Left colon (tissue), 2 donors: ENCODE data around the gene OVCH1. TPM values are rescaled to one million over a fixed set of nuclear protein-coding genes. Genes with fewer than 3 reads are reported as not detected.
A peak's percentile ranks its signal among the peaks of the same experiment; 100 is the strongest.

ENCODE experiments used
- ATAC-seq: fragments of 200-7000 bp; cut with Tn5 transposase; one replicate; pipeline ENCODE4 v1.9.1; 2020; ENCODE audit warnings: mild to moderate bottlenecking, moderate library complexity
- DNase-seq, 2 donors: peaks; one replicate each; pipeline ENCODE4 v3.0.0-alpha.2; 2020
- intact Hi-C, 2 donors: fragments of 100-400 bp; cut with DNase I in 1 of 2; cut with micrococcal nuclease in 1 of 2; formaldehyde crosslinking; loops; one replicate each; pipeline versions ENCODE4 v1.11.2 to v1.14.0; 2022; cut with DNase I, micrococcal nuclease
- long read RNA-seq: library from polyadenylated mRNA; unstranded; transcript quantifications from one replicate; pipeline ENCODE4 v2.0.0, GENCODE V29; 2021
- total RNA-seq, 2 donors: library from RNA; stranded (reverse); fragmentation: NEBNext Ultra II Directional; extraction: Animal tissue kit (Norgen Biotek cat#: 25700); gene quantifications; one replicate each; pipeline ENCODE4 v1.2.1, GENCODE V29; 2021
- donor health status: DM: no; HTN: no; CAD: no.
- donor health status: DM: yes; HTN: yes; CAD: no.

The OVCH1 gene, protein sequence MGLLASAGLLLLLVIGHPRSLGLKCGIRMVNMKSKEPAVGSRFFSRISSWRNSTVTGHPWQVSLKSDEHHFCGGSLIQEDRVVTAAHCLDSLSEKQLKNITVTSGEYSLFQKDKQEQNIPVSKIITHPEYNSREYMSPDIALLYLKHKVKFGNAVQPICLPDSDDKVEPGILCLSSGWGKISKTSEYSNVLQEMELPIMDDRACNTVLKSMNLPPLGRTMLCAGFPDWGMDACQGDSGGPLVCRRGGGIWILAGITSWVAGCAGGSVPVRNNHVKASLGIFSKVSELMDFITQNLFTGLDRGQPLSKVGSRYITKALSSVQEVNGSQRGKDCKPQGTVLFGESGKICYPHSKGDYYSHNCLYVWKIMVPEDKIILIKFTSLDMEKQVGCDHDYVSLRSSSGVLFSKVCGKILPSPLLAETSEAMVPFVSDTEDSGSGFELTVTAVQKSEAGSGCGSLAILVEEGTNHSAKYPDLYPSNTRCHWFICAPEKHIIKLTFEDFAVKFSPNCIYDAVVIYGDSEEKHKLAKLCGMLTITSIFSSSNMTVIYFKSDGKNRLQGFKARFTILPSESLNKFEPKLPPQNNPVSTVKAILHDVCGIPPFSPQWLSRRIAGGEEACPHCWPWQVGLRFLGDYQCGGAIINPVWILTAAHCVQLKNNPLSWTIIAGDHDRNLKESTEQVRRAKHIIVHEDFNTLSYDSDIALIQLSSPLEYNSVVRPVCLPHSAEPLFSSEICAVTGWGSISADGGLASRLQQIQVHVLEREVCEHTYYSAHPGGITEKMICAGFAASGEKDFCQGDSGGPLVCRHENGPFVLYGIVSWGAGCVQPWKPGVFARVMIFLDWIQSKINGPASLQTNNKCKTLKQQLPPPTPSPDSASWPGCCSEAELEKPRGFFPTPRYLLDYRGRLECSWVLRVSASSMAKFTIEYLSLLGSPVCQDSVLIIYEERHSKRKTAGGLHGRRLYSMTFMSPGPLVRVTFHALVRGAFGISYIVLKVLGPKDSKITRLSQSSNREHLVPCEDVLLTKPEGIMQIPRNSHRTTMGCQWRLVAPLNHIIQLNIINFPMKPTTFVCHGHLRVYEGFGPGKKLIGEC
- total RNA-seq = under 1 TPM in 1 of 2 donors, not detected in 1; 0.08 TPM
- long read RNA-seq = 0 reads

DNA sequence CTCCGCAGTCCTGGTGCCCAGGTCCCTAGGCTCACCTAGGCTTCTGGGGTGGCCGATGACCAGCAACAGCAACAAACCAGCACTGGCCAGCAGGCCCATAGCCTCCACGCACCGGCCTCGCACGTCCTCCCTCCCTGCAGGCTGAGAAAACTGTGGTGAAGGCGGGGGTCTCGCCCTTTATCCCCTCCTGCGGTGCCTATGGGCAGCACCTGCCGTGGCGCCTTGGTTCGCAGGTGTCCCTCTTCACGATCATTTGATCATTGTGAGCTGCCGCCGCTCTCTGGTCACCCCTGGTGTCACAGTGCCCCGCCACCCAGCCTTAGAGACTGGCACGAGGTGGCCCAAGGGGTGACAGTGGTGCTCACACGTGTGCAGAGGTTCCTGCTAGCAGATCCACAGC, at the start of gene OVCH1:
TSS of gene OVCH1 (minus strand) at position 99 of the 400 bp plus-strand sequence. CDS start at position 99, 0 bp downstream.
- ATAC-seq (no peak), DNase-seq (no peak)
- intact Hi-C loops = no loop called here

- ATAC-seq = no peak
- intact Hi-C loops = no loop called here
- no peak for DNase-seq
These were observed 49.7 kb upstream of the OVCH1 start for GRCh38 chr12:29547151-29547632.

DNA sequence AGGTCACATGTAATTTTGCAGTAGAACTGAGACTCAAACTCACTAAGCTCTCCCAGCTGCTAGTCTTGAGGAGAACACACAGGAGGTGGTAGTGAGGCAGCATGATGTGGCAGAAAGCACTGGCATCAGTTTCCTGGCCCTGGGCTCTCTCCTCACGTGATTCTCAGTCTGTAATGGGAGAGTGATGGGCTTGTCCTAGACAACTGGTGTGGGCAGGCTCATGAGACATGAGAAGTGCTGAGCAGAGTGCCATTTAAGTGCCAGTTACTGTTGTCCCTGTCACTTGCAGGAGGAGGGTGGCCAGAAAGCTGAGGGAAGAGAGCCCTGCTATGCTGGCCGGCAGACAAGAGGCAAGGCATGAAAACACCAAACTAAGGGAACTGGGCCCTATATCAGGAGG, 48.5 kb upstream of the OVCH1 start:
- ATAC-seq = no peak
- intact Hi-C loops = no loop called here
- DNase-seq = no peak

- no peak for ATAC-seq
- intact Hi-C loops = no loop called here
- DNase-seq = no peak
These were observed 47.6 kb upstream of the OVCH1 start for GRCh38 chr12:29545102-29545467.

DNA sequence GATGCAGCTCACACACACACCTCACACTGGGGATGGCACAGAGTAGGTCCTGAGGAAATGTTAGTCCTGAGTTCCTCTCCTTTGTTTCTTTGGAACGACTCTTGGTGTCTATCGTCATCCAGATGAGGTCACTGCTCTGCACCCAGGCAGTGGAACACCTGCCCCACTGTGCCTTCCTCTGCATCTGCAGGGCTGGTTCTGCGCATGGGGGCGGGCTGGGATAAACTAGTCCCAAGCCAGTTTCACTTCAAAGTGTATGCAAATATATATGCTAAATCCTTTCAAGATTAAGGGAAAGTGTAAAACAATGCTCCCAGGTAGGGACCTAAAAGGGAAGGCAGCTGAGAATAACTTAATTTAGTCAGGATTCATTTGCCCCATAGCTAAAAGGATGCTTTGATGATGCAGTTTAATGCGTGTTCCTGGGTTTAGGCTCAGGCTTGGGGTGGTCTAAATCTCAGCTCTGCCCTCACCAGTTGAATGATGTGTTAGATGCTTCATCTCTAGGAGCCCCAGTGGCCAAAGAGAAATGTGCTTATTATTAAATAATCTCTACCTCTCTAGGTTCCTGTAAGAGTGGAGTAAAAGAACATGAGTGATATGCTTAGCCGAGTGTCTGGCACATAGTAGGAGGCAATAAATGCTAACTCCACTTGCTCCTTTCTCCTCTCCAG, 47.1 kb upstream of the OVCH1 start:
- ATAC-seq (no peak), DNase-seq (no peak)
- intact Hi-C loops = no loop called here

DNA sequence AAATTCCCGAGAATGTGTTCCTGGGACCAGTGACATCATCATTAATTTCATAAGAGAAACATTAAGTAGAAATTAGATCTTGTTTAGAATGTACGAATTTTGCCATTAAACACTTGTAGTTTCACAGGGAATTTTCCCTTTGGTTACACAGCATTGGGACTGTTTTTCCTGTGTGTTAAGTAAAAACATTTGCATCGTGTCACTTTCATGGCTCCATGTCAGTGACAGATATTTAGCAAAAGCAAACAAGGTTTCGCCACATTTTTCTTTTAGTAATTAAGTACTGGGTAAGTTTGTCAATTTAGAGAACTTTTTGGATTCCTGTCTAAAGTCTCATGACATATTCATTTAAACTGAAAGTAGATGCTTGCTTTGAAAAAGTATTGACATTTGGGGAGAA, 45.5 kb upstream of the OVCH1 start:
- DNase-seq (no peak), ATAC-seq (no peak)
- intact Hi-C loops = no loop called here

DNA sequence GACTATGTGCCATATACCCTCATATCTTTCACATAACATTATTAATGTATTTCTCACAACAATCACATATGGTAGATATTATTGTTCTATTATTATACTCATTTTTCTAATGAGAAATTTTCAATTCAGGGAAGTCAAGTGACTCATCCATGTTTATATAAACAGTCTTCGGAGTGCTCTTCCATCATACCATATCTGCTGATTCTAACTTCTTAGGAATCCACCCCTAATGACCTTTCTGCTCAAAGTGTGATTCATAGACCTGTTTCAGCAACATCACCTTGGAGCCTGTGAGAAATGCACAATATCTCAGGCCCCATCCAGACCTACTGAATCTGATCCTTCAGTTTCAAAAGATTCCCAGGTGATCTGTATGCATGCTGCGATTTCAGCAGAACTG, 39.8 kb upstream of the OVCH1 start:
- intact Hi-C loops = no loop called here
- DNase-seq (no peak), ATAC-seq (no peak)

DNA sequence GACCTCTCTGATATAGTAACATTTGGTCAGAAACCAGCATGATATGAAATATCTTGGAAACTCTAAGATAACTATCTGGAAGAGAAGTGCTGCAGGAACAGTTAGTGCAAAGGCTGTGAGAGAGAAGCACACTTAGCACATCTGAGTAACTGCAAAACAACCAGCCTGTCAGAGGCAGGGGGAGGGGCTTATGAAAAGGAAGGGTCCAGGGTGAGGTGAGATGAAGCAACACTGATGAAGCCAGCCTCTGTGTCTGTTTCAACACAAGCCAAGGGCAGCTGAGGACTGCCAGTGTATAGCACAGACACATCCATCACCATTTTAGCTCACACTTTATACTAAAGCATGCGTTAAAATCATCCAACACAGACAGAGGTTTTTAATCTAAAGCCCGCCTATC, 37.4 kb upstream of the OVCH1 start:
- ATAC-seq (no peak), DNase-seq (no peak)
- intact Hi-C loops = no loop called here

DNA sequence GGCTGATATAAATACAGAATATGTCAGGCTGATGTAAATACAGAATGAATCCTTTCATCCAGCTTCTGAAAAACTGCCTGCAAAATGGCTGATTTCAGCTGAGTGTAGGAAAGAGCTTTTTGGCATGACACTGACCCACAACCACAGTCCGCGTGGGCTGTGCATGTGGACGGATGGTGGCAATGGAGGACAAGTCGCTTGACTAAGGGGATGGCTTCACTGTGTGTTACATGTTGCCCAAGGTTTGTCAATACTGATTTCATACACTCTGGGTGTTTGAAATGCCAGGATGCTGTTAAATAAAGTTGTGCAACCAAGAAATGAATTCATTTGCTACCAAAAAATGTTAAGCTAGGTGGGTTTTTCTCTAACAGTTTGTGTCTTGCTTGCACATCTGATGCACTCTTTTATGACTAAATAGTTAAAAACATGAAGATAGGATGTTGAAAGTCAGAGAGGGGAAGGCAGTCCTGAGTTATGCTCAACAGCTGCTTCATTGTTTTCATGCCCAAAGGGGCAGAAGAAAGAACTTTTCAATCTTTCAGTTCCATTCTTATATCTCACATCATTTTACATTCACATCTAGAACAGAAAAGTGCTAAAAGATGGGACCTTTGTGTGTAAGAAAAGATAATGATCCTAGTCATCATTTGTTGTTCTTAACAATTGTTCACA, 36.5 kb upstream of the OVCH1 start:
- ATAC-seq (no peak), DNase-seq (no peak)
- intact Hi-C loops = no loop called here

- DNase-seq = no peak
- intact Hi-C loops = no loop called here
- no peak for ATAC-seq
These were observed 34.0 kb upstream of the OVCH1 start for GRCh38 chr12:29531471-29531870.

GRCh38 chr12:29530436-29530835, 33.0 kb upstream of the OVCH1 start:
- intact Hi-C loops = no loop called here
- DNase-seq (no peak), ATAC-seq (no peak)

DNA sequence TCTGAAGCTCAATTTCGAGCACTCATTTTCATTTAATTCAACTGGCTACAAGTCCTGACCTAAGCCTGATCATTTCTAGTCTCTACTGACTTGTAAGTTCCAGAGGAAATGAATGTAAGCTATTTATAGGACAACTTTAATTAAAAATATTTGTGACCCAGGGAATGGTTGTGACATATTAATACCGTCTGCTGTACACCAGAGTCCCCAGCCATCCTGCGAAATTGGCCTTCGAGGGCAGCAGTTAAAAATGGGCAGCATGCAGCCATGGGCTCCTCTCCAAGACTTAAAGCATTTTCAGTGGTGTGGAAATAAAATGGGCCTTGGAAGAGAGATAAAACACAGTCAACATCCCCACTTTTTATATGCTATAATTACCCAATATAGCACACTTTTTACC, 30.7 kb upstream of the OVCH1 start:
- DNase-seq (no peak), ATAC-seq (no peak)
- intact Hi-C loops = no loop called here

DNA sequence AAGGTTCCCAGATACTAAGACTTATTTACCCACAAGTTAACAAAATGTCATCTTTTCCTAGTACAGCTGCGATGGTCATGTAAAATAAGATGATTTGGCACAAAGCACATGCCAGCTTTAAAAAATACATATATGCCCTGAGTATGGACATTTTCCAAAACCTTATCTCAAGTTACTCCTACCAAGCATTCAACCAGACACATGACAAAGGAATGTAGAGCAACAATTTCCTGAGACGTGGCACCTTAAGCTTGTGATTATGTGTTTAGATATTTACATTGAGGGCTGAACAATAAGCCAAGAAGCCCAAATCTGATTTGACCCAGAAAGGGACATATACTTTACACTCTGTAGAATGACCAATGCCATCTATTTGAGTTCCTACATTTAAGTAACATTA, 24.5 kb upstream of the OVCH1 start:
- intact Hi-C loops = no loop called here
- DNase-seq (no peak), ATAC-seq (no peak)

DNA sequence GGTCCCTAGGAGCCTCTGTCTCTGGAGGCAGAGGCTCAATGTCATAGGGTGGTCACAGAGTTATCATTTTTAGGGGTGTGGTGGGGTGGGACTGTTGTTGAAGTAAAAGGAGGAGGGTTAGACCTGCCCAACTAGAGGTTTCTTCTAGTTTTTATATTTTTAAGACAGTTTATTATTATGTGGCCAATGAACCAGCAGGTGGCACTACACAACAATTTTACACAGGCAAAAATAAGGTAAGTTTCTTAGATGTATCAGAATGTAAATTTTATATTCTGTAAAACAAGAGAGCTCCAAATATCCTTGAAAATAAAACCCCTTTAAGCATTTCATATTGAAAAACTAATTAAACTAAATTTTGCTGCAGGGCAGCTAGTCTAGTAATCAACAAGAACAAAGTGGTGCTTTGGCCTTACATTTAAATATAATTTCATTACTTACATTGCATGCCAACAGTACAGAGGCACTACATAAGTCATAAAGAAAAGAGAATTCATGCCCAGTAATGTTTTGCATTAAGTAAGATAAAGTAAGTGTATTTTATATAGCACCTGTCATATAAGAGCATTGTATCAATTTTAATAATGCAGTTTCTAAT, 22.2 kb upstream of the OVCH1 start:
- intact Hi-C loops = no loop called here
- ATAC-seq (no peak), DNase-seq (peak in 1 of 2 donors; percentile 13)

DNA sequence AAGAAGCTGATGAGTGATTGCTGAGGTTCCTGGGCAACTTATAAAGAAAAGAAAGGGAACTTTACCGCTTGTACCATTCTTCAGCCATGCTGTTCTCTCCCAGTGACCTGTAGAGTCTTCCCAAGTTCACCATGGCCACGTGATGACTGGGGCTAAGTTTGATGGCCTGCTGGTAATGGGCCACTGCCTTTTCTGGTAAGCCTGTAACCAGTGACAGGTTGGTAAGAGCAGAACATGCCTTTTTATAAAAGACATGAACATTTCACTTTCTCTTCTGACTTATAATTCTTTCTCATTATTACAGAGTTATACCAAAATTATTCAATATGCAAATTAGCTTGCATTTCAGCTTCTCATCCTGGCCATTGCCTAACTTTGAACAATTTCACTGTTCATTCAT, 20.9 kb upstream of the OVCH1 start:
- intact Hi-C loops = no loop called here
- no peak for DNase-seq
- no peak for ATAC-seq

GRCh38 chr12:29517264-29517663, 19.8 kb upstream of the OVCH1 start:
- DNase-seq (peak in 1 of 2 donors; percentile 13), ATAC-seq (peak; percentile 71)
- intact Hi-C loops = no loop called here

DNA sequence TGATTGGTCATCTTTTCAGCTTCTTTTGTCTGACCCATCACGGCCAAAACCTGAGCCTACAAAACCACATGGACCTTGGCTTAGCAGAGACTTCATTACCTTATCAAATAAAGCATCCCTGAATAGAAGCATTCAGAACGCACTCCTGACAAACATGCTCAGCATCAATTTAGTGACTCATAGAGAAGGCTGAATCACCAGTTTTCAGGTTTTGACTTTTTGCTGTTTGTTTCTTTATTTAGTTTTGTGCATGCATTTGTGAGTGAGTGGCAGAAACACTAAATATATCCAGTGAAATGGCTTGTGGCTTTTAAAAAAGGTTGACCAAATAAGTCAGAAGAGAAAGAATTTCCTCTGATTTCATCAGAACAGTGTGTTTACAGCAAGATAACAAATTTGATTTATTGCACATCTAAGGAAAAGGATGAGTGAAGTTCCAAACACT, 19.0 kb upstream of the OVCH1 start:
- ATAC-seq (no peak), DNase-seq (no peak)
- intact Hi-C loops = no loop called here

GRCh38 chr12:29510591-29511185, 13.2 kb upstream of the OVCH1 start:
- intact Hi-C loops = no loop called here
- ATAC-seq (no peak), DNase-seq (no peak)
